AG04450 (cell line): ENCODE results near the gene MCC. TPM values are rescaled to one million over a fixed set of nuclear protein-coding genes. Genes with fewer than 3 reads are reported as not detected.

Experiments
- CTCF ChIA-PET: fragments of 300-600, 350-600 bp; formaldehyde crosslinking; extraction: SDS; loops from one replicate; lab custom pipeline; 2022; ENCODE audit warnings: antibody characterized with exemption, inconsistent platforms; lab: Charles Lee
- POLR2A ChIA-PET: fragments of 350-600 bp; formaldehyde crosslinking; extraction: SDS; loops from one replicate; lab custom pipeline; 2021; ENCODE audit warnings: antibody characterized with exemption, inconsistent platforms; lab: Yijun Ruan, JAX
- DNase-seq: peaks from one replicate; pipeline ENCODE4 v3.0.0-alpha.2; 2011; ENCODE audit warnings: low read depth, low spot score
- H3K27ac ChIP-seq: one replicate; pipeline ENCODE4 v1.5.1; 2012; ENCODE audit warnings: low read depth, low read length, control low read depth
- H3K27me3 ChIP-seq: one replicate; pipeline ENCODE4 v1.6.0; 2012; ENCODE audit warnings: low read length; ENCODE audit not compliant: control insufficient read depth, insufficient read depth
- H3K4me3 ChIP-seq: 2 replicates; pipeline ENCODE4 v1.5.1; 2011; ENCODE audit warnings: mild to moderate bottlenecking, low read depth, low read length, control low read depth
- H3K9me3 ChIP-seq: 2 replicates; pipeline ENCODE4 v1.5.1; 2012; ENCODE audit warnings: low read length; ENCODE audit not compliant: control insufficient read depth, insufficient read depth
- CTCF ChIP-seq: IDR thresholded peaks from 2 replicates; pipeline ENCODE4 v1.5.1; 2011; ENCODE audit warnings: low read depth, low read length, control low read depth, inconsistent platforms
- polyA plus RNA-seq: library from polyadenylated mRNA; depleted of rRNA; stranded (reverse); fragments of >200 nt; gene quantifications from 2 replicates; pipeline ENCODE4 v1.2.3, GENCODE V29; 2011

The MCC gene
- polyA plus RNA-seq, 1 experiment, result 17.5 TPM

GRCh38 chr5:113025596-113025995 is 462.7 kb downstream of the MCC start:
- no peak for DNase-seq
- no peaks in the 10 kb centered on the region for H3K9me3 ChIP-seq
- CTCF ChIA-PET, result interaction anchor here (1.2 to 4.2 kb wide), 2 partner anchors 30 to 581 kb away, joined by 3 to 17 read pairs; no protein-coding TSS in a partner anchor
- POLR2A ChIA-PET, result interaction anchor here (0.6 kb wide), 2 partner anchors 173 to 269 kb away, joined by 3 to 5 read pairs; no protein-coding TSS in a partner anchor
- TF ChIP-seq CTCF, result no peak
- no peak overlapping the region for H3K27ac ChIP-seq
- no peaks in the 10 kb centered on the region for H3K27me3 ChIP-seq
- no peak overlapping the region for H3K4me3 ChIP-seq

GRCh38 chr5:113024076-113024697 is 464.1 kb downstream of the MCC start:
- Histone ChIP-seq H3K9me3 (no peaks in the 10 kb centered on the region), H3K27ac (no peak overlapping the region), H3K4me3 (no peak overlapping the region), H3K27me3 (no peaks in the 10 kb centered on the region)
- ChIA-PET CTCF (interaction anchor here (0.5 to 4.2 kb wide), 2 partner anchors 8 to 28 kb away, joined by 3 to 17 read pairs; no protein-coding TSS in a partner anchor), POLR2A (interaction anchor here (0.5 kb wide), 1 partner anchor 393 kb away, joined by 3 read pairs; no protein-coding TSS in a partner anchor)
- DNase-seq, result no peak
- TF ChIP-seq CTCF, result no peak

GRCh38 chr5:113022661-113023060 is 465.6 kb downstream of the MCC start:
- POLR2A ChIA-PET, result no interaction called here

GRCh38 chr5:113020461-113021273 is 467.6 kb downstream of the MCC start:
- no peak for TF ChIP-seq CTCF

More at GRCh38 chr5:113022661-113023060, 465.6 kb downstream of the MCC start:
- no peak for TF ChIP-seq CTCF
- Histone ChIP-seq H3K4me3 (no peak overlapping the region), H3K27me3 (no peaks in the 10 kb centered on the region), H3K27ac (no peak overlapping the region), H3K9me3 (no peaks in the 10 kb centered on the region)
- DNase-seq, result no peak
- CTCF ChIA-PET, result interaction anchor here (1.1 to 4.2 kb wide), 3 partner anchors 27 to 590 kb away, joined by 3 to 17 read pairs (median 4); no protein-coding TSS in a partner anchor

More at GRCh38 chr5:113020461-113021273, 467.6 kb downstream of the MCC start:
- POLR2A ChIA-PET, result interaction anchor here (0.8 kb wide), 1 partner anchor 32 kb away, joined by 5 read pairs; no protein-coding TSS in a partner anchor
- DNase-seq, result peak; percentile 52
- Histone ChIP-seq H3K27ac (peak overlapping the region; percentile 35), H3K9me3 (no peaks in the 10 kb centered on the region), H3K4me3 (no peak overlapping the region), H3K27me3 (no peaks in the 10 kb centered on the region)
- CTCF ChIA-PET, result interaction anchor here (0.5 to 1.7 kb wide), 3 partner anchors 13 to 173 kb away, joined by 3 to 12 read pairs (median 6); no protein-coding TSS in a partner anchor
